Activated CD8-positive, alpha-beta memory T cell treated with anti-CD3 and anti-CD28 coated beads for 24 hours (primary cell): Measurements from ENCODE around the gene LGALS9C.
"Not testable (repeated sequence)": the region's sequence is repeated elsewhere in the genome, so short reads cannot be mapped to it uniquely, and the experiment has no call there.

Source experiments
- DNase-seq: peaks from one replicate; pipeline ENCODE4 v3.0.0-alpha.2; 2020

The LGALS9C gene

DNA sequence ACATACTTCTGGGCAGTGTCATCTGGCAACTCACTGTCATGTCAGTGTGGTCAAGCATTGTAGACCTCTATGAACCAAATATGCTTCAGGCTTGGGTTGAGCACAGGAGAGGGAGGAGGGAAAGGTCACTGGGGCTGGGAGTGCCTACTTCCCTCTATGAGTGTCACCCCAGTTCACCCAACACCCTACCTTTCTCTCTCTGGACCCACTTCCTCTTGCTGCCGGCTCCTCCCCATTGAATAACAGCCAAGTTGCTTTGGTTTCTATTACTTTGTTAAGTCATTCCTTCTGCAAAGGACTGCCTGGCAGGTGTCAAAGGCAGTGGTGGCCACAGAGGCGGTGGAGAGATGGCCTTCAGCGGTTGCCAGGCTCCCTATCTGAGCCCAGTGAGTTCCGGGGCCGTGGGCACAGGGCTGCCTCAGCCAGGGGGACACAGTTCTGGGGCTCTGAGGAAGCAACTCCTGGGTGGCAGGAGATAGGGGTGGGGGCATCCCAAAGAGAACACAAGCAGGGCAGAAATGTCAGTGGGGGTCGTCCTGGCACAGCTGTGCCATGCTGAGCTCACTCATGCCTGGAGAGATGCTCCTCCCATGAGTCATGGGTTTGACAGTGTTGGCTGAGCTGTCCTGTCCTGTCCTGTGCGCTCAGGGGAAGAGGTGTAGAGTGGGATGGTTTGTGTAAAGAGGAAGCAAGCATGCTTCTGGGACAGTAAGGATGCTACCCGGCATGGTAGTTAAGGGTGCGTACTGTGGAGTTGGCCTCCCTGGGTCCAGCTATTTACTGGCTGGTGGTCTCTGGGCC is at the start of gene LGALS9C:
LGALS9C (plus strand) TSS at position 282 of the 801 bp plus-strand sequence; CDS start at position 348, 66 bp downstream.
- DNase-seq = peak; percentile 62

DNA sequence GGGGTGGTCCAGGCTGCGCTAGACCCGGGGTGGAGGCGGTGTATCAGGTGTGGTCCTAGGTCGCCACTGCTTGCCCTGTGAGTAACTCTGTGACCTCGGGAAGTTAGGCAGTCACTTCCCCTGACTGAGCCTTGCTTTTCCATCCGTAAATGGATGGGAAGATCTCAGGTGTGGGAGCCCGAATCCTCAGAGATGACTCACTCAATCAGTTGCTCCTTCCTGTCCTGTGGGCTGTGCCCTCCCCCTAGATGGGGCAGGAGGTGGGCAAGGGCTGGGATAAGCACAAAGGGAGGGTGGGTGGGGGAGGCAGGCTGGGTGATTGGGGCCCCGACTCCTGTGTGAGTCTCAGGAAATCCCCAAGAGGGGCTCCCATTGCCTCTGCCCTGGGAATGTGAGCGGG is 44.4 kb upstream of the LGALS9C start:
- not testable (repeated sequence) for DNase-seq

DNA sequence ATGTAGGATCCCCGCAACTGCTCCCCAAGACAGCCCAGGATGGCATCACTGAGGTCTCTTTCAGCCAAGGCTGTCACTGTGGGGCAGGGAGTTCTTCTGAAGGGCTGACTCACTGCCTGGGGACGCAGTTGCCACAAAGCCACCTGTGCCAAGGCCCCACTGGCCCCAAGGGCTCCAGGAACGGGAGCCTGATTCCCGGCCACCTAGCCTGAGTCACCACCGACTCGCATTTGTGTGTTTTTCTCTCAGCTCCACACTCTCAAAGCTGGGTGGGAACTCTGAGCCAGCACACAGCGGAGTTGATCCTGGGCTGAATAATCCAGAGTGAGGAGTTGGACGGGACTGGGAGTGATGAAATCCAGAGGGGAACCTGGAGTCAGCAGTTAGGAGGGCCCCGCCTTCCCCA is 37.1 kb upstream of the LGALS9C start:
- DNase-seq = not testable (repeated sequence)

DNA sequence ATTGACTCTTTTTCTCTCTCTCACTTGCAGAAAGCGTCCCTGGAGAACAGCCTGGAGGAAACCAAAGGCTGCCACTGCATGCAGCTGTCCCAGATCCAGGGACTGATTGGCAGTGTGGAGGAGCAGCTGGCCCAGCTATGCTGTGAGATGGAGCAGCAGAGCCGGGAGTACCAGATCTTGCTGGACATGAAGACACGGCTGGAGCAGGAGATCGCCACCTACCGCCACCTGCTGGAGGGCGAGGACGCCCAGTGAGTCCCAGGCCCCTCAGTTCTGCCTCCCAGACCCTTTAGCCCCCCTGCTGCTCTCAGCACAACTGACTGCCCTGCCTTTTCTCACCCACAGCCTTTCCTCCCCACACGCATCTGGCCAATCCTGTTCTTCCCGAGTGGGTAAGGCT is 34.5 kb upstream of the LGALS9C start:
- peak; percentile 84 for DNase-seq

DNA sequence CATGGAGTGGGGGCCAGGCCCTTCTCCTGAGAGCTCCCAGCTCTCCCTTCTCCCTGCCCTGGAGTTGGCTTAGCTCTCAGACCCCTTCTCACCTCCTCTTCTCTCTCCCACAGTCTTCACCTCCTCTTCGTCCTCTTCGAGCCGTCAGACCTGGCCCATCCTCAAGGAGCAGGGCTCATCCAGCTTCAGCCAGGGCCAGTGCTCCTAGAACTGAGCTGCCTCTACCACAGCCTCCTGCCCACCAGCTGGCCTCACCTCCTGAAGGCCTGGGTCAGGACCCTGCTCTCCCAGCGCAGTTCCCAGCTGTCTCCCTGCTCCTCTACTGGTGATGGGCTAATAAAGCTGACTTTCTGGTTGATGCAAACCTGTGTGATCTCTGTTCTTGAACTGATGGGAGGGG is 34.1 kb upstream of the LGALS9C start:
- not testable (repeated sequence) for DNase-seq

DNA sequence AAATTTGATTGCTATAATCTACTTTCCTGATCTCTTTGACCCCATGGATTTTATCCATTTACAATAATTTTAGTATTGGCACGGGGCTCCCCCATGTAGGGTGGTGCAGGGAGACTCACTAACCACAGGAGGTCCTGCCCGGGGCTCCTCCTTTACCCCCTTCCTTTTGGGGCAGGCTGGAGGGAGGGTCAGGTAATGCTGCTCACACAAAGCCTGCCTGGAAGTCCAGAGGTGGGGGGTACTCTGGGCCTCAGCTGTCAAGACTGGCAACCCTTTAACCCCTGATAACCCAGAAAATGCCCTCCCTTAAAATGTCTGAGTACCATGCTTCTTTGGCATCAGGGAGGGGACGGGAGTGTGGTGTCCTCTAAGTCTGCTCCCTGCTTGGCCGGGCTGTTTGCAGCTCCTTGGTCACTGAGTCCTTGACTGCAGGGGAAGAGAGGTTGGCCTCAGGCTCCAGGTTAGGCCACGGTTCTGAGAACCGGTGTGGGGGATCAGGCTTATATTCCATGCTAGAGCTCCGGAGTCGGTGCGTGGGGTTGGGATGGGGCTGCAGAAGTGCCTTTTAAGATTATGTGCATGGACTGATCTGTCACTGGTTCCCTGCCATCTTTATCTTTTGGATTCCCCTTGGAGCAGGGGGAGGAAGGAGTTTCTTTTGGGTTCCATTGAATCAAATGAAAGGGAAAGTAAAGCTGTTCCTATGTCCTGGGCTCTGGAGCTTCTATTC is 28.9 kb upstream of the LGALS9C start:
- DNase-seq = not testable (repeated sequence)

DNA sequence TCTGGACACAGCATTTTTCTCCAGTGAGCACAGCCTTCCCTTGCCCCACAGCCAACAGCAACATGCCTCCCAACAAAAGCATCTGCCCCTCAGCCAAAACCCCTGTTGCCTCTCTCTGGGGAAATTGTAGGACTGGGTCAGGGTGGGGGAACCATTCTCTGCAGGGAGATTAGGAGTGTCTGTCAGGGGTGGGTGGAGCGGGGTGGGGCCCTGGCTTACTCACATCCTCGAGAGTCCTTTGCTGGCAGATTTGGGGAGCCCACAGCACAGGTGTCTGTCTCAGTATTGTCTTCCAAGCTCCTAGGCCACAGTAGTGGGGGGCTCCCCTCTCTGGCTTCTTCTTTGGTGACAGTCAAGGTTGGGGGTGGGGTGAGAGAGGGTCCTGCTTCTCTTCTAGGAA is 28.3 kb upstream of the LGALS9C start:
- not testable (repeated sequence) for DNase-seq

DNA sequence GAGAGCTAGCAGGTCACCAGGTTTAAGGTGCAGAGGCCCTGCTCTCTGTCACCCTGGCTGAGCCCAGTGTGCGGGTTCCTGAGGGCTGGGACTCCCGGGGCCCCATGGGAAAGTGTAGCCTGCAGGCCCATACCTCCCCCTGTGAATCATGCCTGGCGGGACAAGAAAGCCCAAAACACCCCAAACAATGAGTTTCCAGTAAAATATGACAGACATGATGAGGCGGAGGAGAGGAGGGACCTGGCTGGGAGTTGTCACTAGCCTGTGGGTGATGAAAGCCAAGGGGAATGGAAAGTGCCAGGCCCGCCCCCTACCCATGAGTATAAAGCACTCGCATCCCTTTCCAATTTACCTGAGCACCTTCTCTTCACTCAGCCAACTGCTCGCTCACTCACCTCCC is 26.8 kb upstream of the LGALS9C start:
- DNase-seq = not testable (repeated sequence)

DNA sequence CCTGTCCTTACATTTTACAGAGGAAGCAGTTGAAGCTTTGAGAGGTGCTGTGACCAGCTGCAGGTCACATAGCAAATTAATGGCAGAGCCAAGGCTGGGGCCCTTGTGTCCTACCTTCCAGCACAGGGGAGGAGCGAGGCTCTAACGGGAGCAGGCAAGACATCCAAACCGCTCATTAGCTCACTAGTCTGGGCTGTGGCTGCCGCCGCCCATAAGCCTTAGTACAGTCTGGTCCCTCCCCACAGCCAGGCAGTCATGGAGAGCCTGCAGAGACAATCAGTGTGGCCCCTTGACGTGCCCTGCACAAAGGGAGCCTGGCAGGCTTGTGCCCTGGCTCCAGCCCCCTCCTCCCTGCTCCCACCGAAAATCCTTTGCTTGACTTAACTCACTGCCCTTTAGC is 25.6 kb upstream of the LGALS9C start:
- DNase-seq = not testable (repeated sequence)

DNA sequence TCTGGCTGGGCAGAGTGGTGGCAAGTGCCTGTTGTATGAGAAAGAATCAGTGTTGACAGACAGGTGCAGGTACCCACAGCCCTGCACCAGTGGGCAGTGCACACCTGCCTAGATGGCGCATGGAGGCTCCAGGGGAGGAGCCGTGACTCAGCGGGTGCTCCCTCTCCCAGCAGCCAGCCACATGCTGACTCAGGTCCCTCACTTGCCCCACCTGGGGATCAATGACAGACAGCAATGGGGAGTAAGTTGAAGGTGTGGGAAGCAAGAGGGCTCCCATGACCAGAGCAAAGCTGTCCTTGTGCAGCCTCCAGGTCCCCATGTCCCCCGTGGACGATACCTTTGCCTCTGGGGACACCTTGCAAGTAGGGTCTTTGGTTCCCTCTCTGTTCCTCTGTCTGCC is 24.6 kb upstream of the LGALS9C start:
- DNase-seq = not testable (repeated sequence)

DNA sequence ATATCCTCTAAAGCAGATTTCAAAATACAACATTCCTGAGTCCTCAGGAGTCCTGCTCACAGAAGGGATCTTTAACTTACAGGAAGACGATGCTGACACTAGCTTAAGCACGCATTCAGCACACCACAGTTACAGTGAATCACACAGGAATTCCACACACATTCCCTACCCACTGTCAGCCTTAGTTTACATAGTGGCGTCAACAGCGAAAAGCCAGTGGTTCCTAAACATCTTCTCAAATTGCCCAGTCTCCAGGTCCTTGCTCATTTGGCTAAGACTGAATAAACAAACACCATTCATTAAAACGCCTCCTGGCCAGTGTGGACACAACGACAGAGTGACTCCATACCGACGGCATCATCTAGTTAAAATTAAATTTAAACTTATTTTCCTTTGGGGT is 17.6 kb upstream of the LGALS9C start:
- DNase-seq = not testable (repeated sequence)

DNA sequence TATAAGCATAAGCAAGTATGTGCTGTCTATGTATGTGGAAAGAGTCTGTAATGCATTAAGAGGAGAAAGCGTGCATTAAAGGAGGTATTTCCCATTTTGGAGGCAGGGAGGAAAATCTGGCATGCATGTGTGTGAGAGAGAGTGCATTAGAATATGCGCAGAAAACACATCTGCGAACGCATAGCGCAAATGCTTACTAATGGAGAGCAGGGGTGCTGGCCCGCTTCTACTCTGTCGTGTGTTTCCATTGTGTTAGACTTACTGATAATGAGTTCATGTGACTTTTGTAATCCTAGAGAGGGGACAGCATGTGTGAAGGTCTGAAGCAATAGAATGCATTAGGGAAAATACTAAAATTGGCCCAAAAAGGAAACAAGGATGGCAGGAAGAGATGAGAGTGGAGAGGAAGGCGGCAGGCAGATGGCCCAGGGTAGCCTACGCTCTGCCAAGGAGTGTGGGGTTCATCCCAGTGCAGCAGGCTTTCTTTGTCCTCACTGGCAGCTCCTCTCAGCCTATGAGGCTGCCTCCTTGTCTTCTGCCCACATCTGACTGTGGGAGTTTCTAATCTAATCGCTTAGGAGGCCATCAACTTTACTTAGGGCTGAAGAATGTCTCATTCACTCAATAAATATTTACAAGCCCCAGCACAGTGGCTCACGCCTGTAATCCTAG is 12.6 kb upstream of the LGALS9C start:
- not testable (repeated sequence) for DNase-seq

DNA sequence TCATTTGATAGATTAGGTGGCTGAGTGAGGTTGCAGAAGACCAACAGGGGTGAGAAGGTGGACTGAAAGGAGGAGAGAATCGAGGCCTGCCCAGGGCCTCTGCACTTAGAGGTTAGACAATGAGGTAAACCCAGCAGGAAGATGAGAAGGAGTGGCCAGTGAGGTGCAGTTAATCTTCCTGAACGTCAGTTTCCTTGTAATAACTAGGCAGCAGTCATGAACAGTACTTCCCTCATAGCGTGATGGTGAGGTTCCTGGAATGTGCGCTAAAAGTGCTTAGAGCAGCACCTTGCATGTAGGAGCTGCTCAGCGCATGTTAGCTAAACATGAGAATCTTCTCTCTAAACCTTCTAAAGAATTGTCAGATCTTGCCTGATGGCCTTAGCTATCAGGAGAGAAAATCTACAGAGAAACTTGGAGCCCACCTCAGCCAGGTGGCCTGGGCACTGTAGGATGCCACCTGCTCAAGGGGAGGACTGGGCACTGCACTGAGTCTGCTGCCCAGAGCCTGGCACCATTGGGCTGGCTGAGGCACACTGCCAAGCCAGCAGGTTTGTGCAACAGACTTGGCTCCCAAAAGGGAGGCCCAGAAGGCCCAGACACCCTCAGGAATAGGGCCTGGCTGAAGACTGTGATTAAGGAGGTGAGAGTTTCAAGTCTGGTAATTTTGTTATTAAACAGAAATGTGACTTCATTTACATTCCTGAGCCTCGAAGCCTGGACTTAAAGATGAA is 10.2 kb upstream of the LGALS9C start:
- DNase-seq = not testable (repeated sequence)

DNA sequence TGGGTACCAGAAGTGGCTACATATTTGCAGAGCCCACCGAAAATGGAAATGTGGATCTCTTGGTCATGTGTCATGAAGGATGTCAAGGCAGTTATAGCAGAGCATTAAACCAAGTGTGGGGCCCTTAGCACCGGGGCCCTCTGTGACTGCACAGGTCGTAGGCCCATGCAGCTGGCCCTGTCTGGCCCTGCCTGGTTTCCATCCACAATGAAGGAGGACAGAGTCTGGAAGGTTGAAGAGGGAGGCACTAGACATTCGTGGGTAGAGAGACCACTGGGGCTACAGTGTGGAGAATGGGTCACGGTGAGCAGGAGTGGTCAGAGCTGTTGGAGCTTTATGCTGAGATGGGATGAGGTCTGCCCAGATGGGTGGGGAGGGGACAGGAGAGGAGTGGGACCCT is 9.6 kb upstream of the LGALS9C start:
- not testable (repeated sequence) for DNase-seq

DNA sequence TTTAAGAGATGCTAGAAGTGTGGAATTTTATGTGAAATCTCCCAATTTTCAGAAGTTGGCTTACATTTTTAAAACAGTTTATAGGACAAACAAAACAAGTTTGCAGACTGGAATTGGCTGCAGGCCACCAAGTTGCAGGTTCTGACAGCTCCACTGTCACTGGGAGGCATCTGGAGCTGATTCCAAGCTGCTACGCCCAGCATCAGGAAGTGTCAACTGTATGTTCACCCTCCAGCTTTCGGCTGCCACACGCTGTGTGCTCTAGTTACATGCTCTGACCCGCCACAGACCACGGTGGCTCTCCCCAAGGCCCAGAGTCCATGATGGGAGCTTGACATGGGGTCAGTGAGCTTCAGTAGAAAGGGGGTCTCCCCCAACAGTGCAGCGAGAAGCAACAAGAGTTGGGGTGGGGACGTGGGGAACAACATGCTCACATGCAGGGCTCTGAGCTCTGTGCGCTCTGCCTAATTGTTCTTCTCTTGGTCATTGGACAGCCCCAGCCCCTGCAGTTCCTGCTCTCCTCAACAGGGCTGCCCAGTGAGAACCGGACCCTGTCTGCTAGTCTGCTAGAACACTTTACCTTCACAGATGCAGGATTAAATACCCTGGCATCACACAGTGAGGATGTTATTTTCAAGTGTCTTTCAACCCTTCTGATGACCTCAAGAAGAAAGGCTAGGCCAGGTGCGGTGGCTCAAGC is 8.0 kb upstream of the LGALS9C start:
- not testable (repeated sequence) for DNase-seq

DNA sequence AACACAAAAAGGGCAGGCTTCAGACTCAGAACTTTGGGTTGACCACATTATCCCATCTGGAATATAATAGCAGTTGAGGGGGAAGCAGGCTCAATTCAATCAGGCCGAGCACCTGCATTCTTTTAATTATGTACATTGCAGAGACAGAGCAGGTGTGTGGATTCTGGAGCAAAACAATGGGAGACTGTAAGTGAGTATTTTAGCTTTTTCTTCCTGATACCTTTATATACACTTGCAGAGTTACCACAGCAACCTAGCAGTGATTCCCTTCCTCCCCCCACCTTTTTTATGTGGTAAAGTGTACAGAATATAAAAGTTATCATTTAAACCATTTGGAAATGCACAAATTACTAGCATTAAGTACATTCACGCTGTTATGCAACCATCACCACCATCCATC is 6.8 kb upstream of the LGALS9C start:
- not testable (repeated sequence) for DNase-seq

DNA sequence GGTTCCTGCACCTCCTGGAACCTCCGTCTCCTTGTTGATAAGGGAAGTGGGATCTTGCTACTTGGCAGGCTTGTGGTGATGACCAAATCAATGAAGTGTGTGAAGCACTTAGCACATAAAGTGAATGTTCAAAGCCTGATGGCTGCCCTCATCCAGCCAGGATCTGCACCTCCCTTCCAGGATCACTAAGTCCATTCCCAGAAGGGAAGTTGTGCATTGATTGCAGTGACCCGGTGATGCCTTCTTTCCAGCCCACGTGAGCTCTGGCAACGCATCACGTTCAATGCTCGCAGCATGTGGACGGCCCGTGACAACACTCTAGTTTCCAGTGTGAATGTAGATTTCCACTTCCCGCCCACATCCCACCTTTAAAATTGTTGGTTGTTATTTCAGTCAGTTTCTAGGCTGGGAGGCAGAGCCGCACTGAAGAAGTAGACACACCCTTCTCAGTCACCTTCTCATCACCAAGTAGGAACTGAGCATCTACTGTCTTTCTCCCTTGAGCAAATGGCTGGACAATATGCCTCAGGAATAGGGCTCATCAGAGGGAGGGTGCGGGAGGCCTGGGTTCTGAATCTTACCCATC is 6.2 kb upstream of the LGALS9C start:
- DNase-seq = not testable (repeated sequence)

DNA sequence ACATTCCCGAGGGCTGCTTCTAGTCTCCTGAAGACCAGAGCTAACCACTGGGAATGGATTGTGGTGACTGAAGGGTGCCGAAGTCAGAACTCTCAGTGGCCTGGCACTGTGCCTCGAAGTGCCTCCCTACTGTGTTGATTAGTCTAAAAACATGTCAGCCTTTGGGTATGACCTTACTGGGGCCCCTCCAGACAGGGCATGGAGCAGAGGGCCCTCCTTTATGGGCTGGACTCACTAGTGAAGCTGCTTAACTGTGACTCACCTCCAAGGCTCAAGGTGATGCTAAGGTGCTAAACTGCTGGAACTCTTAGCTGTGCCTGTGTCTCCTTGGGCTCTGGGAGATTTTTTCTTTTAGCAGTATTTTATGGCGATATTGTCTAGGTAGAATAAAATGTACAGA is 2.6 kb upstream of the LGALS9C start:
- not testable (repeated sequence) for DNase-seq

DNA sequence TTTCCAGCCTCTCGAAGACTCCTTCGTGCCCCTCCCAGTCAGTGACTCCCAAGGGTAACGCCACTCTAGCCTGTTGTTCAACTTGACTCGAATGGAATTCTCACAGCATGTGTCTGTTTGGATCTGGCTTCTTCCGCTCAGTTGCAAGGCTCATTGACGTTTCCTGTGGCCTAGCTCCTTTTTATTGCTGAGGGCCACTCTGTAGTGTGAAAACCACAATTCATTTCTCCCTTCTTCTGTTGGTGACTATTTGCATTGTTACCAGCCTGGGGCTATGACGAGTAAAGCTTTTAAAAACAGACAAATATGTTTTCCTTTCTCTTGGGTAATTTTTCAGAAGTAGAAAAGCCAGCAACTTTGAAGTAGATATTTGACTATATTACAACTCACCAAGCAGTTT is 1.8 kb upstream of the LGALS9C start:
- DNase-seq = not testable (repeated sequence)

DNA sequence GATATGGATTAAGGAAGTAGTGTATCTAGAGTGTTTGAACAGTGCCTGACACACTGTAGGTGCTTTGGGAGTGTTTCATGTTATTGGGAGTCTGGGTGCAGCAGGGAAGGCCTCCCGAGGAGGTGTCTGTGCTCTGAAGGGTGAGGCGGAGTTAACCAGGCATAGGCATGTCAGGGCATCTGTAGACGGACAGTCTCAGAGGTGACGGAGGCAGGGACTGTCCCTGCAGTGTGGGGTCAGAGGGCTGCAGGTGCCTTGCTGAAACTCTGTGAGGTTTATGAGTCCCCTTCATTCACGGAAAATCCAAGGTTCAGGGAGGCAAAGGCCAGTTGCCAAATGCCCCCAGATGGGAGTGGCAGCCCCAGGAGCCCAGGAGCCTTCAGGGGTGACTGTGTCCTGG is 778 bp downstream of the LGALS9C start:
- not testable (repeated sequence) for DNase-seq

DNA sequence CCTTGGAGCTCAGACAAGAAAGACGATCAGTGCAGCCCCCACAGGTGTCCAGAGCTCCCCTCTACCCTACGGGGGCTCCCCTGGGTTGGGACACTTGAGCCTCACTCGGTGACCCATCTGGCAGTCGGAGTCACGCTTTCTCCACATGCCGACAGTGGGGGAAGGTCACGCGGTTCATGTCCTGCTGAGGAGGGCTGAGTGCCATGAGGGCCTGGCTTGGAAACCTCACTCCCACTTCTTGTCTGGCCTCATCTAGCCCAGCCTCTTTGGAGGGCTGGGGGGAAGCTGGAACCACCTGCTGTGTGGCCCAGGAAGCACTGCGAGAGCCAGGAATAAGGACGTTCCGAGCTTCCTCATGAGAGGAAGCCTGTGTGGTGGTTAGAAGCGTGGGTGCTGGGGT is 1.8 kb downstream of the LGALS9C start:
- not testable (repeated sequence) for DNase-seq
